Measurements from ENCODE around the gene KIAA1586. TPM values are rescaled to one million over a fixed set of nuclear protein-coding genes. Genes with fewer than 3 reads are reported as not detected.
"Not testable (repeated sequence)": the region's sequence is repeated elsewhere in the genome, so short reads cannot be mapped to it uniquely, and the experiment has no call there.

KIAA1586 gene
- total RNA-seq, 1 donor = 26.2 TPM

DNA sequence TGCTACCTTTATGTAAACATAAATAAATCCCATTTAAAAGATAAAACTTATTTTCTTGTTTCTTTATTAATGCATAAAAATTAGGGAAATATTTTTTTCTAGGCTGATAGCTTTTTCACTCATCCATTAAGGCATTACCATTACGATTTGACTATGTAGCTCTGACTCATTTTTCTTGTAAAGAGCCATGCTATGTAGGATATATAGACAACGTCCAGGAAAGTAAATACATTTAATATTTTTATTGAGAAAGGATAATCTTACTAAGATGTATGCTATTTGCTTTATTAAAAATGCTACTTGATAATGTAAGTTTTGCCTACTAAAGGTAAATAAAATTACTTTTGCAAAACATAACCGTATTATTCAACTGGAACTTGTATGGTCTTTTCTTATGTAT is 19.2 kb upstream of the KIAA1586 start:
- no peak overlapping the region for H3K4me3 ChIP-seq (ENCODE audit: low read depth, low read length)
- DNase-seq (ENCODE audit: low read depth) = no peak
- TF ChIP-seq, protein P1, sequence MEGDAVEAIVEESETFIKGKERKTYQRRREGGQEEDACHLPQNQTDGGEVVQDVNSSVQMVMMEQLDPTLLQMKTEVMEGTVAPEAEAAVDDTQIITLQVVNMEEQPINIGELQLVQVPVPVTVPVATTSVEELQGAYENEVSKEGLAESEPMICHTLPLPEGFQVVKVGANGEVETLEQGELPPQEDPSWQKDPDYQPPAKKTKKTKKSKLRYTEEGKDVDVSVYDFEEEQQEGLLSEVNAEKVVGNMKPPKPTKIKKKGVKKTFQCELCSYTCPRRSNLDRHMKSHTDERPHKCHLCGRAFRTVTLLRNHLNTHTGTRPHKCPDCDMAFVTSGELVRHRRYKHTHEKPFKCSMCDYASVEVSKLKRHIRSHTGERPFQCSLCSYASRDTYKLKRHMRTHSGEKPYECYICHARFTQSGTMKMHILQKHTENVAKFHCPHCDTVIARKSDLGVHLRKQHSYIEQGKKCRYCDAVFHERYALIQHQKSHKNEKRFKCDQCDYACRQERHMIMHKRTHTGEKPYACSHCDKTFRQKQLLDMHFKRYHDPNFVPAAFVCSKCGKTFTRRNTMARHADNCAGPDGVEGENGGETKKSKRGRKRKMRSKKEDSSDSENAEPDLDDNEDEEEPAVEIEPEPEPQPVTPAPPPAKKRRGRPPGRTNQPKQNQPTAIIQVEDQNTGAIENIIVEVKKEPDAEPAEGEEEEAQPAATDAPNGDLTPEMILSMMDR (IDR thresholded peaks at IDR 0.05; ENCODE audit: insufficient read depth, low read length) = no peak

DNA sequence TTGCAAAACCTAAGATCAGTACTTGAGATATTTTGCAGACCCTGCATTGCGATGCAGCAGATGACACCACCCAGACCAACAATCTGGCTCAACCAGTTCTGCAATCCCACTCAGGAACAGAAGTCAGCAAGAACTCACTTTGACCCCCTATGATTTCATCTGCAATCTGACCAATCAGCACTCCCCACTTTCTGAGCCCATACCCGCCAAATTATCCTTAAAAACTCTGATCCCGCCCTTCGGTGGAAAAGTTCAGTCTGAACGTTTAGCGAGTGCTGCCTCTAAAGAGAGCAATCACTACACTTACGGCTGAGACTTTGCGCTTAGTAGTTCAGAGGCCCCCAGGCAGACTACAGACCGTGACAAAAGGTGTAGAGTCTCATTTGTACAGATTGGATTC is 17.3 kb upstream of the KIAA1586 start:
- H3K4me3 ChIP-seq (ENCODE audit: low read depth, low read length) = no peak overlapping the region
- TF ChIP-seq, protein P1 (IDR thresholded peaks at IDR 0.05; ENCODE audit: insufficient read depth, low read length) = no peak
- DNase-seq (ENCODE audit: low read depth) = no peak

DNA sequence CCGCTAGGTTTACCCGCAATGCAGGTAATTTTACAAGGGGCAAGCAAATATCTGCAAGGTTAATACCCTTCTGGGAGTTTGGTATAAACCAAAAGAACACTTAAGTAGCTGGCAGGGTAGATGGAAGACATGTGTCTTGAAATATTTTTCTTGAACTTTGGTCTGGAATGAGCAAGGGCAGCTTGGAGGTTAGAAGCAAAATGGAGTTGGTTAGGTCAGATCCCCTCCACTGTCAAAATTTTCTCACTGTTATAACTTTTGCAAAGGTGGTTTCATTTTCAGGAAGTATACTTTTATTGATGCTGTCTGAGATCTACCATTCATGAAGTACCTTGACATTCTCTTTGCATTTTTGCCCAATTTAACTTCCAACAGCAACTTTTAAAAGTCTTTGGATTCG is 13.3 kb upstream of the KIAA1586 start:
- H3K4me3 ChIP-seq (ENCODE audit: low read depth, low read length) = no peak overlapping the region
- TF ChIP-seq, protein P1 (IDR thresholded peaks at IDR 0.05; ENCODE audit: insufficient read depth, low read length) = no peak
- no peak for DNase-seq (ENCODE audit: low read depth)

DNA sequence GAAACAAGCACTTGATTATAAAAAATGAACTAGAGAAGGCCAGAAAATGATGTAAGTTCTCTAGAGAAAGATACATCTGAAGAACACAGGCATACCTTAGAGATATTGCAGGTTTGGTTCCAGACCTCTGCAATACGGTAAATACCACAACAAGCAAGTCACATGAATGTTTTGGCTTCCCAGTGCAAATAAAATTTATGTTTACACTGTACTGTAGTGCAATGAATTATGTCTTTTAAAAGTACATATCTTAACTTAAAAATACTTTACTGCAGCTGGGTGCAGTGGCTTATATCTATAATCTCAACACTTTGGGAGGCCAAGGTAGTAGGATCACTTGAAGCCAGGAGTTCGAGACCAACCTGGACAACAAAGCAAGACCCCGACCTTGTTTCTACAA is 10.9 kb upstream of the KIAA1586 start:
- DNase-seq (ENCODE audit: low read depth) = no peak
- TF ChIP-seq, protein P1 (IDR thresholded peaks at IDR 0.05; ENCODE audit: insufficient read depth, low read length) = no peak
- no peak overlapping the region for H3K4me3 ChIP-seq (ENCODE audit: low read depth, low read length)

DNA sequence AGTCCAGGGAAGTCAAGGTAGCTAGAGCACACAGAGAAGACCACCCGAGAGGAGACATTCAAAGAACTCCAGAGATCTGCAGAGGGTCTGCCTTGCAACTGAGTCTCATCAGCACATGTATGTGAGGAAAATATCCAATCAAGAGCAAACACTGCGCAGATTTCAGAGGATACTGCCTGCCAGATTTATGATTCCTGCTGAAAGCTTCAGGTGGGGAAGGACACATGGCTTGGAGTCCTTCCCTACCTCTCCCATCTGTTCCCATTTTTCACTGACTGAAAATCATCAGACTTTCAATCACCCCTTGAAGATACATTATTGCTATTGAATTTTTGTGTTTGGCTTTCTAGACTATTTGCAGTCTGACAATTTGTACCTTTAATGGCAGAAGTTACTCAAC is 7.6 kb upstream of the KIAA1586 start:
- TF ChIP-seq, protein P1 (IDR thresholded peaks at IDR 0.05; ENCODE audit: insufficient read depth, low read length) = no peak
- no peak for DNase-seq (ENCODE audit: low read depth)
- H3K4me3 ChIP-seq (ENCODE audit: low read depth, low read length) = no peak overlapping the region

DNA sequence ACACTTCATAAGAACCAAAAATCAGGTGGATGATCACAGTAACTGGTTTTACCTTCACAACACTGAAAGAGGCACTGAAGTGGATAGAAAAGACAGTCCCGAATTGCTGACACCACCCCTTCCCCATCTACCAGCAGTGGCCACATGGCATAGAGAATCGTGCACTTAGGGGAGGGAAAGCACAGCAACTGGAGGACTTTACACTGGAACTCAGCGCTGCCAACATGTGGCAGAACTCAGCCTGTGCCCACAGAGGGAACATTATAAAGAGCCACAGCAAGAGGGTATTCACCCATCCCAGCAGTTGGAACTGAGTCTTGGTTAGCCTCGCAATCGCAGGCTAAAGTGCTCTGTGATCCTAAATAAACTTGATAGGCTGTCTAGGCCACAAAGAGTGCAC is 6.5 kb upstream of the KIAA1586 start:
- no peak for DNase-seq (ENCODE audit: low read depth)
- TF ChIP-seq, protein P1 (IDR thresholded peaks at IDR 0.05; ENCODE audit: insufficient read depth, low read length) = no peak
- no peak overlapping the region for H3K4me3 ChIP-seq (ENCODE audit: low read depth, low read length)

DNA sequence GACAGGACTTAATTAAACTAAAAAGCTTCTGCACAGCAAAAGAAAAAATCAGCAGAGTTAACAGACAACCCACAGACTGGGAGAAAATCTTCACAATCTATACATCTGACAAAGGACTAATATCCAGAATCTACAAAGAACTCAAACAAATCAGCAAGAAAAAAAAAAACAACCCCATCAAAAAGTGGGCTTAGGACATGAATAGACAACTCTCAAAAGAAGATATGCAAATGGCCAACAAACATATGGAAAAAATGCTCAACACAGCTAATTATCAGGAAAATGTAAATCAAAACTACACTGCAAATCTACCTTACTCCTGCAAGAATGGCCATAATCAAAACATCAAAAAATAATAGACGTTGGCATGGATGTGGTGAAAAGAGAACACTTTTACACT is 2.4 kb upstream of the KIAA1586 start:
- not testable (repeated sequence) for DNase-seq (ENCODE audit: low read depth); H3K4me3 ChIP-seq (ENCODE audit: low read depth, low read length)
